Duodenal mucosa (tissue), 2 donors: ENCODE measurements around the gene ICA1.

Experiments
- H3K27ac ChIP-seq: one replicate; pipeline ENCODE4 v1.7.0; 2013; ENCODE audit warnings: low read depth, low read length
- H3K27me3 ChIP-seq, 2 donors: one replicate each; pipeline ENCODE4 v1.7.0; 2013; ENCODE audit warnings: low read length in 2 of 2, control low read depth in 1 of 2; ENCODE audit not compliant: insufficient read depth in 2 of 2, control insufficient read depth in 1 of 2
- H3K36me3 ChIP-seq, 2 donors: one replicate each; pipeline ENCODE4 v1.7.0; 2013; ENCODE audit warnings: low read length in 2 of 2, control low read depth in 1 of 2; ENCODE audit not compliant: insufficient read depth in 2 of 2, control insufficient read depth in 1 of 2
- H3K4me1 ChIP-seq, 2 donors: one replicate each; pipeline ENCODE4 v1.7.0; 2013; ENCODE audit warnings: low read length in 2 of 2, control low read depth in 1 of 2; ENCODE audit not compliant: insufficient read depth in 2 of 2, control insufficient read depth in 1 of 2
- H3K4me3 ChIP-seq, 2 donors: one replicate each; pipeline ENCODE4 v1.7.0; 2013; ENCODE audit warnings: low read length in 2 of 2, low read depth in 1 of 2
- H3K9ac ChIP-seq, 2 donors: one replicate each; pipeline ENCODE4 v1.7.0; 2013; ENCODE audit warnings: low read length in 2 of 2, low read depth in 1 of 2
- H3K9me3 ChIP-seq, 2 donors: one replicate each; pipeline ENCODE4 v1.7.0; 2013; ENCODE audit warnings: low read length in 2 of 2, control low read depth in 1 of 2; ENCODE audit not compliant: control insufficient read depth in 1 of 2

The ICA1 gene

GRCh38 chr7:8205031-8205387 lies 57.0 kb downstream of the ICA1 start:
- Histone ChIP-seq H3K27me3 (no peaks in the 10 kb centered on the region), H3K4me3 (no peak overlapping the region), H3K36me3 (no peaks in the 10 kb centered on the region), H3K9ac (no peak overlapping the region), H3K4me1 (no peaks in the 10 kb centered on the region), H3K27ac (no peak overlapping the region), H3K9me3 (no peaks in the 10 kb centered on the region)

DNA sequence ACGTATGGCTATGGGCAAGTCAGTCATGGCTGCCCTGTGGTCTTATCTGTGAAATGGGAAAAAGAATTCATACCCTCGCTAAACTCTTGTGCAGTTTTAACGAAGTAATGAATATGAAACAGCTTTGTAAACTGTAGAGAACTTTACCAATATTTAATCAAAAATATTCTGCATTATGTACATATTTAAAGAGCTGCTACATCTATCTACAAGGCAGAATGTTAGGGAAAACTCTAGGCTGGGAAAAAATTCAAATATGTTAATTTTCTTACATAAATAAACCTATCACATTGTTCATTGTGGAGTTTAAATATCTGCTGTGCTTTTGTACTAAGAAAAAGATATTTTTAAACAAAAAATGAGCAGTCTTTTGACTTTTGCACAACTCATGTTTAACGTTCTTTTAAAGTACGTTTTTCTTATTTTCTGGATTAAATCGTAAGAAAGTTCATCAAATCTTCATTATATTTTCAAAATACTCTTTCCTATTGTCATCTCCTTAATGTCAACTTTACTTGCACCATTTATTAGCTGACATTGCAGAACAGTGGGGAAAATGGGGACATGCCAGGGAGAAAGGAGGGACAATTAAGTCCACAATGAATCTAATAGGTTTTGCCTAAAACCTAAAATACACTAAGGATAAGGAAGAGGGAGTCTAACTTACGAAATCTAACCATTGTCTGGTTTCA lies 57.5 kb downstream of the ICA1 start:
- no peak overlapping the region for H3K27ac ChIP-seq
- H3K4me1 ChIP-seq: no peaks in the 10 kb centered on the region
- H3K9me3 ChIP-seq: no peaks in the 10 kb centered on the region
- no peaks in the 10 kb centered on the region for H3K36me3 ChIP-seq
- H3K4me3 ChIP-seq: no peak overlapping the region
- no peaks in the 10 kb centered on the region for H3K27me3 ChIP-seq
- H3K9ac ChIP-seq: no peak overlapping the region

DNA sequence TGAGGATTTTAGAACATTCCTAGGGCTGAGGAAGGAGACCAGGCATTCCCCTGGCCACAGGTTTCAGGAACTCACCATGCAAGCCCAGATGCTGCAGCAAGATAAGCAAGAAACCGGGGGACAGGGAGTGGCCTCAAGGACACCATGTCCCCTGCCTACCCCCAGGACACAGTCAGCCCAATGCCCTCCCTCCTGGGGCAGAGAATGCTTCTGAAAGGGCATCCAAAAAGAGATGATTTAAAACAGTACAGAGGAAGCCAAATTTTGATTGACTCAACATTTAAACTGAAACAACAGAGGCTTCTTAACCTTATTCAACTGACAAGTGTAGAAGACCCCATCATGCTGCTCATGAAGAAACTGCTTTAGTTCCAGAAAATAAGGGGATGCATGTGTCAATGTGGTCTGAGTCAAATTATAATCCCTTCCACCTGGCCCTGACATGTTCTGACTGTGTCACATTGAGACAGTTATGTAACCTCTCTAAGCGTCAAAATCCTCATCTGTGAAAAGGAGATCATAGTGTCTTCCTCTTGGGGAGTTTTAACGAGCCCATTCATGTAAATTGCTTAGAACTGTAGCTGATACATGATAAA lies 60.0 kb downstream of the ICA1 start:
- H3K9ac ChIP-seq: no peak overlapping the region
- H3K36me3 ChIP-seq: peaks cover 0 to 7% of the 10 kb centered on the region in 2 donors
- H3K4me1 ChIP-seq: no peaks in the 10 kb centered on the region
- H3K4me3 ChIP-seq: no peak overlapping the region
- H3K27me3 ChIP-seq: no peaks in the 10 kb centered on the region
- H3K27ac ChIP-seq: no peak overlapping the region
- H3K9me3 ChIP-seq: no peaks in the 10 kb centered on the region

GRCh38 chr7:8200717-8201116 lies 61.2 kb downstream of the ICA1 start:
- no peaks in the 10 kb centered on the region for H3K27me3 ChIP-seq
- no peak overlapping the region for H3K9ac ChIP-seq
- H3K4me1 ChIP-seq: no peaks in the 10 kb centered on the region

GRCh38 chr7:8200316-8200715 lies 61.7 kb downstream of the ICA1 start:
- peaks cover 0 to 7% of the 10 kb centered on the region in 2 donors for H3K36me3 ChIP-seq
- H3K4me3 ChIP-seq: no peak overlapping the region
- no peak overlapping the region for H3K27ac ChIP-seq
- no peaks in the 10 kb centered on the region for H3K4me1 ChIP-seq
- H3K27me3 ChIP-seq: no peaks in the 10 kb centered on the region
- H3K9me3 ChIP-seq: no peaks in the 10 kb centered on the region
- H3K9ac ChIP-seq: no peak overlapping the region

More at GRCh38 chr7:8200717-8201116, 61.2 kb downstream of the ICA1 start:
- Histone ChIP-seq H3K27ac (no peak overlapping the region), H3K36me3 (peaks cover 0 to 7% of the 10 kb centered on the region in 2 donors), H3K9me3 (no peaks in the 10 kb centered on the region), H3K4me3 (no peak overlapping the region)

DNA sequence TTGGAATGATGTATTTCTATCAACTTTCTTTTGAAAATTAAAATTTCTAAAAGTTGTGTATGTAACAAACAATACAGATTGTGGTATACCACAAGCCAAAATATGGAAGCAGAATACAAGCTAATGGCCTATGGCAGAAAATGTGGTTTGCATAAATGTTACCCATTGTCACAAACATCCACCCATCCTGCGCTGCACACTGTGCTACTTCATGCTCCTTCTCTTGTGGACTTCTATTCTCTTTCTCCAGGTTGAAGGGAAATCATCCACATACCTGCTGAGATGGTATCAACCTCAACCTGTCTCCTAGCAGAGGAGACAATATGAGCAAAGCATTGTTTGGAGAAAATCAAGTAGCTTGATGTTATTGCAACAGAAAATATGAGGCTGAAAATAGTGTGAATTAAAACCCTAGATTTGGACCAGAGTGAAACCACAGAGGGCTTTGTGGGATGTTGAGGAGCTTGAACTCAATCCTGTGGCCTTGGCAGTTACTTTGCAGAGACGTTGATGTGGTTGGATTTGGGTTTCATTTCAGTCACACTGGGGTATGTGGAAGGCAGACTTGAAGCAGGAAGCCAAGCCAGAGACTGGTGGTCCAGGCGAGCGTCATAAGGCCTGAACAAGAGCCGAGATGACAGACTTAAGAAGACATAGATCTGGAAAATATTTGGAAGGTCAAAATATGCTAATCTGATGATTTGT lies 63.8 kb downstream of the ICA1 start:
- Histone ChIP-seq H3K9ac (no peak overlapping the region), H3K9me3 (no peaks in the 10 kb centered on the region), H3K4me1 (no peaks in the 10 kb centered on the region), H3K36me3 (peaks cover 0 to 7% of the 10 kb centered on the region in 2 donors), H3K4me3 (no peak overlapping the region), H3K27ac (no peak overlapping the region), H3K27me3 (no peaks in the 10 kb centered on the region)

GRCh38 chr7:8192897-8193296 lies 69.1 kb downstream of the ICA1 start:
- no peak overlapping the region for H3K9ac ChIP-seq
- H3K27me3 ChIP-seq: no peaks in the 10 kb centered on the region
- H3K9me3 ChIP-seq: no peaks in the 10 kb centered on the region
- H3K27ac ChIP-seq: no peak overlapping the region
- peaks cover 0 to 5% of the 10 kb centered on the region in 2 donors for H3K4me1 ChIP-seq
- no peak overlapping the region for H3K4me3 ChIP-seq
- H3K36me3 ChIP-seq: peaks cover 0 to under 1% of the 10 kb centered on the region in 2 donors

DNA sequence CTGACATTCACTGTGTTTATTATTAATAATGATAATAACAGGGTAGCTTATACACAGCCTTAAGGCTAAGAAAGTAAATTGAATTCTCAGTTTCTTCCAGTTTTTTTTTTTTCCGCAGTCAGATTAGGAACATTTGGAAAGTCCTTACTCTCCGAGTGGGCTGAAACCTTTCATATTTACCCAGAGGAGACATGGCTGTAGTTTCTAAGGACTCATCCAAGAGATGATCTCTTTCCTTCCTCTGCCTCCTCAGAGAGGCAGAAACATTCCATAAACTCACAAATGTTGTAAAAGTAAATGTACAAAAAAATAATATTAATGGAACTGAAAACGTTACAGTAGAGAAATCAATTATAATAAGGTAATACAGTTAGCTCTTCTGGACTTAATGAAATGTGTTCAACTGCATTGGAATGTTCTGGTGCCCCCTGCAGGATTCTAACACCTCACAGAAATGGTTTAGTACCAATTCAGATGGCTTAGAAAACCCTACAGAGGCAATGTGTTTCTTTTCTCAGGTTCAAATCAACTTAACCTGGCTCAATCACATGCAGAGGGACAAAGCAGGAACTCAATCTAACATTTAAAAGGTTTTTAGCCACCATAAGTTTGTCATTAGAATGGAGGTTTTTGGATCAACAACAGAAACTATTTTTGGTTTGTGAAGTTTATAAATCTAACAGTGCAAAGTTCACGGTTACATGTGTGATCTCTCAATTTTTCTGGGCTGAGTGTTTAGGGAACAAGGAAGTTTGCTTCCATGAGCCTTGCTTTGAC lies 71.7 kb downstream of the ICA1 start:
- H3K4me3 ChIP-seq: no peak overlapping the region
- no peaks in the 10 kb centered on the region for H3K36me3 ChIP-seq
- no peak overlapping the region for H3K9ac ChIP-seq
- no peak overlapping the region for H3K27ac ChIP-seq
- peaks cover 0 to 5% of the 10 kb centered on the region in 2 donors for H3K4me1 ChIP-seq
- no peaks in the 10 kb centered on the region for H3K27me3 ChIP-seq
- H3K9me3 ChIP-seq: no peaks in the 10 kb centered on the region

DNA sequence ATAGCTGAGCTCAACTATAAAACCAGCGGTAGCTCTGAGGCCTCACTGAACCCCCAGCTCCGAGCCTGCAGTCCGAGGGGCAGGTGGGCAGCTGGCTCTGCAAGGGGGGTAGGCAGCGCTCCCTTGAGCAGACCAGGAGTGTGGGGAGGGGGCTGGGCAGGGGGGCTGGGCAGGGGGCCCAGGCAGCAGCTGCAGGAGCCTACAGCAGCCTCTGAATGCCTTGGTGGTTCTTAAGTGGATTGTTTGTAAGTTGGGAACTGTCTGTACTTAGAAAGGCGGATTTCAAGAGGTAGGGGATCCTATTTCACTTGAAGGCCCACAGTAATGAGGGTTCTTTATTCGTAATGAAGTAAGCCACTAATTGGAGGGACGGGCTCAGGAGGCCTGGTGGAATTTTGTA lies 72.3 kb downstream of the ICA1 start:
- Histone ChIP-seq H3K4me3 (no peak overlapping the region), H3K36me3 (no peaks in the 10 kb centered on the region), H3K4me1 (peaks cover 0 to 5% of the 10 kb centered on the region in 2 donors), H3K9me3 (no peaks in the 10 kb centered on the region), H3K9ac (no peak overlapping the region), H3K27me3 (no peaks in the 10 kb centered on the region), H3K27ac (no peak overlapping the region)
